HG03025 (cell line): ENCODE data around the gene FCAR.
"Not testable (repeated sequence)": the region's sequence is repeated elsewhere in the genome, so short reads cannot be mapped to it uniquely, and the experiment has no call there.

Experiments used
- ATAC-seq: cut with Tn5 transposase; IDR thresholded peaks from one replicate; pipeline ENCODE4 v1.9.1; 2021; ENCODE audit warnings: mild to moderate bottlenecking, moderate library complexity; ENCODE audit not compliant: unreplicated experiment, low FRiP score

Gene FCAR

DNA sequence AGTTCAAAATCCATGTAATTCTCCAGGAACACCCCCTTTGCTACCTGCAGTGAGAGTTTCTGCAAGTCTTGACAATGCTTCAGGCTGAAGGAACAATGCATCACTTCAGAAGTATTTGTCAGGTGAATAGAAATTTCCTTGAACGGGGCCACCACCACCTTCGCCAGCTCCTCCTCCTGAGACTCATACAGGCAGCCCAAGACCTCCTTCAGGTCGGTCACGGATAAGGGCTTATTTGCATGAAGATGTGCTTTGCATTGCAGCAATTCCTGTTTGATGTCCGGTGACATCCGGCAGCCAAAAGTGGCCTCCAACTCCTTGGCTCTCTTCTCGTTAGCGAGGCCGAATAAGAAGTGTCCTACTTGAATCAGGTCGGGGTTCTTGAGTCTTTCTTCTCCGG, 64.9 kb downstream of the FCAR start:
- ATAC-seq, result no peak

DNA sequence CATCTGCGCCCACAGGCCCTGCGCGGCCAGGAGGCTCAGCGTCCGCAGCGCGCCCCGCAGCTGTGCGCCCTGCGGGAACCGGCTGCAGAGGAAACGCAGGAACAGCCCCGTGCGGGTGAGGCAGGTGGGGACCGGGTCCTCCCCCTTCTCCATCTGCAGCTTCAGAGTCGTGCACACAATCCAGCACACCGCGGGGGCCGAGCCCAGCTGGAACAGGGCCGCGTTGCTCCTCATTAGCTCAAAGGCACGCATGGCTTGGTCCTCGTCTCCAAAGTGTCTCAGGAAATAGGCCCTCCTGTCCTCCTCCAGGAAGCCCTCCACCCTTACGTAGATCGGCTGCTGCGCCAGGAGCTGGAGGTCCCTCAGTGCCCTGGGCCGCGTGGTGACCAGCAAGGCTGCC, 65.5 kb downstream of the FCAR start:
- not testable (repeated sequence) for ATAC-seq
